SK-N-SH (cell line): ENCODE data around the gene HSPA5. TPM values are rescaled to one million over a fixed set of nuclear protein-coding genes. Genes with fewer than 3 reads are reported as not detected.

ENCODE experiments used
- CTCF ChIA-PET: fragments of 300-600, 350-600 bp; formaldehyde crosslinking; extraction: SDS; loops from one replicate; lab custom pipeline; 2021; lab: Yijun Ruan, JAX
- POLR2A ChIA-PET: fragments of 350-600 bp; sonication (Branson Sonifier 250); formaldehyde crosslinking; extraction: SDS; loops from one replicate; lab custom pipeline; 2020; ENCODE audit warnings: antibody characterized with exemption, inconsistent platforms; lab: Yijun Ruan, JAX
- DNase-seq: peaks from one replicate; pipeline ENCODE4 v3.0.0; 2012
- H2AFZ ChIP-seq: fragments of 200-600 bp; sonication (generic); 2 replicates; pipeline ENCODE4 v1.8.1; 2016; ENCODE audit warnings: antibody characterized with exemption, mild to moderate bottlenecking, low read depth
- H3F3A ChIP-seq: fragments of 200-600 bp; sonication (generic); replicated peaks from 2 replicates; pipeline ENCODE3; 2016; ENCODE audit warnings: antibody characterized with exemption, mild to moderate bottlenecking; ENCODE audit not compliant: insufficient read depth
- H3K27ac ChIP-seq, 2 experiments: fragments of 200-500 bp in 1 of 2; fragments of 200-600 bp in 1 of 2; sonication (Bioruptor generic) in 1 of 2; sonication (generic), shearing (Covaris generic) in 1 of 2; 2 replicates each; pipeline versions ENCODE4 v1.5.1 to v1.6.1; 2014 to 2016; ENCODE audit warnings: low read depth in 2 of 2, inconsistent platforms in 1 of 2, low read length in 1 of 2, mild to moderate bottlenecking in 1 of 2, mixed read lengths in 1 of 2
- H3K27me3 ChIP-seq: fragments of 200-600 bp; sonication (generic), shearing (Covaris generic); 2 replicates; pipeline ENCODE4 v1.6.1; 2016; ENCODE audit warnings: mixed run types; ENCODE audit not compliant: insufficient read depth
- H3K36me3 ChIP-seq, 2 experiments: fragments of 200-500 bp in 1 of 2; fragments of 200-600 bp in 1 of 2; sonication (Bioruptor generic) in 1 of 2; sonication (generic) in 1 of 2; replicated peaks in 1 of 2; 2 replicates each; pipeline versions ENCODE3 to v1.5.1; 2014 to 2016; ENCODE audit warnings: low read length in 1 of 2, mild to moderate bottlenecking in 1 of 2; ENCODE audit not compliant: insufficient read depth in 2 of 2, control insufficient read depth in 1 of 2
- H3K4me1 ChIP-seq, 2 experiments: fragments of 200-500 bp in 1 of 2; fragments of 200-600 bp in 1 of 2; sonication (Bioruptor generic) in 1 of 2; sonication (generic), shearing (Covaris generic) in 1 of 2; 2 replicates each; pipeline versions ENCODE4 v1.5.1 to v1.6.1; 2014 to 2016; ENCODE audit warnings: low read depth in 1 of 2, low read length in 1 of 2, mixed run types in 1 of 2; ENCODE audit not compliant: insufficient read depth in 2 of 2, control insufficient read depth in 1 of 2
- H3K4me2 ChIP-seq: fragments of 200-600 bp; sonication (generic), shearing (Covaris generic); 2 replicates; pipeline ENCODE4 v1.6.1; 2017; ENCODE audit warnings: mixed run types
- H3K4me3 ChIP-seq, 2 experiments: fragments of 200-500 bp in 1 of 2; fragments of 200-600 bp in 1 of 2; sonication (Bioruptor generic) in 1 of 2; sonication (generic), shearing (Covaris generic) in 1 of 2; 2 replicates each; pipeline versions ENCODE4 v1.5.1 to v1.8.1; 2014 to 2016; ENCODE audit warnings: low read depth in 2 of 2, inconsistent platforms in 1 of 2, low read length in 1 of 2, mild to moderate bottlenecking in 1 of 2, mixed read lengths in 1 of 2, moderate library complexity in 1 of 2
- H3K79me2 ChIP-seq: fragments of 200-600 bp; sonication (generic); 2 replicates; pipeline ENCODE4 v1.8.1; 2017; ENCODE audit warnings: mild to moderate bottlenecking; ENCODE audit not compliant: insufficient read depth
- H3K9ac ChIP-seq: fragments of 200-600 bp; sonication (generic); 2 replicates; pipeline ENCODE4 v1.6.1; 2017; ENCODE audit warnings: mixed run types
- H3K9me2 ChIP-seq: fragments of 200-600 bp; sonication (generic); 2 replicates; pipeline ENCODE4 v1.6.1; 2017; ENCODE audit warnings: mixed run types
- H3K9me3 ChIP-seq: fragments of 200-600 bp; sonication (generic); 2 replicates; pipeline ENCODE4 v1.6.1; 2017; ENCODE audit warnings: mixed run types, mild to moderate bottlenecking, moderate library complexity
- H4K20me1 ChIP-seq: fragments of 200-600 bp; sonication (generic); 2 replicates; pipeline ENCODE4 v1.6.1; 2017; ENCODE audit warnings: mild to moderate bottlenecking, mixed run types; ENCODE audit not compliant: insufficient read depth
- CHD2 ChIP-seq: fragments of 150-350 bp; IDR thresholded peaks from 2 replicates; pipeline ENCODE4 v1.6.1; 2018; ENCODE audit warnings: low read length; ENCODE audit not compliant: partially characterized antibody
- ELF1 ChIP-seq: IDR thresholded peaks from 2 replicates; pipeline ENCODE4 v1.4.0; 2012
- EP300 ChIP-seq, 2 experiments: IDR thresholded peaks; 2 replicates each; pipeline versions ENCODE4 v1.4.0 to v1.6.1; 2012; ENCODE audit warnings: borderline replicate concordance in 1 of 2, low read depth in 1 of 2, low read length in 1 of 2
- FOSL2 ChIP-seq: IDR thresholded peaks from 2 replicates; pipeline ENCODE4 v1.4.0; 2012; ENCODE audit warnings: low read depth, mild to moderate bottlenecking, moderate library complexity, borderline replicate concordance
- GABPA ChIP-seq: IDR thresholded peaks from 2 replicates; pipeline ENCODE4 v1.4.0; 2012; ENCODE audit warnings: low read depth, mild to moderate bottlenecking
- GATA2 ChIP-seq: sonication (generic); formaldehyde crosslinking; IDR thresholded peaks from 2 replicates; pipeline ENCODE4 v1.5.0; 2020; ENCODE audit warnings: mild to moderate bottlenecking, missing genetic modification reagents
- MEF2A ChIP-seq: IDR thresholded peaks from 2 replicates; pipeline ENCODE4 v1.4.0; 2012; ENCODE audit warnings: low read depth, borderline replicate concordance
- MXI1 ChIP-seq: IDR thresholded peaks from 2 replicates; pipeline ENCODE4 v1.6.1; 2012; ENCODE audit warnings: mild to moderate bottlenecking, low read depth, low read length, improper control_type of control experiment
- REST ChIP-seq: IDR thresholded peaks from 2 replicates; pipeline ENCODE4 v1.6.1; 2012; ENCODE audit warnings: mild to moderate bottlenecking, low read depth, low read length, moderate library complexity
- SIN3A ChIP-seq: IDR thresholded peaks from 2 replicates; pipeline ENCODE4 v1.6.1; 2012; ENCODE audit warnings: low read depth, mild to moderate bottlenecking, low read length, moderate library complexity, borderline replicate concordance
- TAF1 ChIP-seq: IDR thresholded peaks from 2 replicates; pipeline ENCODE4 v1.6.1; 2012; ENCODE audit warnings: low read depth, mild to moderate bottlenecking, low read length, moderate library complexity, borderline replicate concordance
- TCF12 ChIP-seq: IDR thresholded peaks from 2 replicates; pipeline ENCODE4 v1.4.0; 2012
- USF2 ChIP-seq: fragments of 150-350 bp; IDR thresholded peaks from 2 replicates; pipeline ENCODE4 v1.6.1; 2017; ENCODE audit warnings: antibody characterized with exemption, low read length, low read depth, borderline replicate concordance
- YY1 ChIP-seq: IDR thresholded peaks from 2 replicates; pipeline ENCODE4 v1.4.0; 2012; ENCODE audit warnings: low read depth, mild to moderate bottlenecking
- WGBS: methylation state at CpG from one replicate; pipeline ENCODE4 v1.1.6; 2017; ENCODE audit warnings: low lambda C conversion rate; 5-methylcytosine and 5-hydroxymethylcytosine counted together
- polyA plus RNA-seq, 3 experiments: library from polyadenylated mRNA; depleted of rRNA; stranded (reverse); fragments of >200 nt; gene quantifications; 2 replicates each; pipeline ENCODE4 v1.2.3, GENCODE V29; 2012

HSPA5 gene
- polyA plus RNA-seq, 1 of the 3 experiments (the other 2 are of a cell fraction), result 226 TPM

- H3K79me2 ChIP-seq, result peaks cover 96% of the 10 kb centered on the region
- no peak overlapping the region for H2AFZ ChIP-seq
- 92% methylated on average over 4 of the region's 4 CpGs for WGBS
- no peaks in the 10 kb centered on the region for H3K9me2 ChIP-seq
- peaks cover 28% of the 10 kb centered on the region for H4K20me1 ChIP-seq
- no peaks in the 10 kb centered on the region for H3K36me3 ChIP-seq
- H3K4me3 ChIP-seq, result no peak overlapping the region
- H3K4me1 ChIP-seq, result no peaks in the 10 kb centered on the region
- no peaks in the 10 kb centered on the region for H3K9me3 ChIP-seq
- H3K4me2 ChIP-seq, result no peak overlapping the region
- no peak for TF ChIP-seq EP300 (IDR thresholded peaks at IDR 0.05; ENCODE audit: borderline replicate concordance in 1 of 2, low read depth in 1 of 2, low read length in 1 of 2)
- TF ChIP-seq REST, result no peak
- TF ChIP-seq FOSL2, result no peak
- no peak for TF ChIP-seq MXI1
- TF ChIP-seq TAF1, result no peak
- TF ChIP-seq CHD2, result no peak
- H3K27me3 ChIP-seq, result no peaks in the 10 kb centered on the region
- no peak overlapping the region for H3K9ac ChIP-seq
- DNase-seq, result no peak
- ChIA-PET POLR2A (no interaction called here), CTCF (interaction anchor here (0.7 kb wide), 1 partner anchor 20 kb away, joined by 3 read pairs; the partner anchor contains the start of gene GAPVD1)
- H3F3A ChIP-seq, result no peaks in the 10 kb centered on the region
- H3K27ac ChIP-seq, result no peak overlapping the region
Observed at GRCh38 chr9:125280945-125281344, 39.8 kb upstream of the HSPA5 start.

GRCh38 chr9:125277411-125277810 is 36.3 kb upstream of the HSPA5 start:
- Histone ChIP-seq H3K9me2 (no peaks in the 10 kb centered on the region), H3K27ac (no peak overlapping the region), H2AFZ (no peak overlapping the region), H3K4me2 (no peak overlapping the region), H3F3A (peaks cover 5% of the 10 kb centered on the region), H3K9me3 (no peaks in the 10 kb centered on the region), H3K4me3 (no peak overlapping the region)
- CTCF ChIA-PET, result no interaction called here
- no peak for DNase-seq
- TF ChIP-seq GATA2 (CRISPR knock-in tag), result no peak
- no peak for TF ChIP-seq GABPA
- TF ChIP-seq ELF1, result no peak
- TF ChIP-seq SIN3A, result no peak
- TF ChIP-seq TCF12, result no peak
- TF ChIP-seq USF2, result no peak
- no peak for TF ChIP-seq YY1
- TF ChIP-seq MEF2A, result no peak
- TF ChIP-seq, all 33 proteins: peak for 0
- Histone ChIP-seq H4K20me1 (peaks cover 33% of the 10 kb centered on the region), H3K27me3 (no peaks in the 10 kb centered on the region), H3K36me3 (no peaks in the 10 kb centered on the region), H3K9ac (no peak overlapping the region), H3K4me1 (peaks cover 0 to 5% of the 10 kb centered on the region in 2 experiments; a peak in 1 of 4 replicates), H3K79me2 (peaks cover 98% of the 10 kb centered on the region)
- POLR2A ChIA-PET, result no interaction called here
